Measurements from ENCODE around the gene GALNT2.
A peak's percentile ranks its signal among the peaks of the same experiment; 100 is the strongest.

The GALNT2 gene

GRCh38 chr1:230105754-230106625 lies 39.0 kb downstream of the GALNT2 start:
- Histone ChIP-seq H3K27me3 (ENCODE audit: low read depth, low read length) (no peaks in the 10 kb centered on the region), H3K4me1 (ENCODE audit: control insufficient read depth in 1 of 2, insufficient read depth in 2 of 2, low read length in 2 of 2) (peaks cover 30 to 82% of the 10 kb centered on the region in 2 donors), H3K9me3 (ENCODE audit: control insufficient read depth in 1 of 2, low read length in 2 of 2) (no peaks in the 10 kb centered on the region), H3K4me3 (ENCODE audit: low read depth in 1 of 2, low read length in 2 of 2) (no peak overlapping the region), H3K36me3 (ENCODE audit: control insufficient read depth in 1 of 2, insufficient read depth in 2 of 2, low read length in 2 of 2) (no peaks in the 10 kb centered on the region), H3K27ac (ENCODE audit: low read length) (peak overlapping the region; percentile 79)

GRCh38 chr1:230107941-230108340 lies 40.9 kb downstream of the GALNT2 start:
- peaks cover 27 to 82% of the 10 kb centered on the region in 2 donors for H3K4me1 ChIP-seq (ENCODE audit: control insufficient read depth in 1 of 2, insufficient read depth in 2 of 2, low read length in 2 of 2)
- no peaks in the 10 kb centered on the region for H3K36me3 ChIP-seq (ENCODE audit: control insufficient read depth in 1 of 2, insufficient read depth in 2 of 2, low read length in 2 of 2)
- no peak overlapping the region for H3K27ac ChIP-seq (ENCODE audit: low read length)
- H3K27me3 ChIP-seq (ENCODE audit: low read depth, low read length): no peaks in the 10 kb centered on the region
- no peaks in the 10 kb centered on the region for H3K9me3 ChIP-seq (ENCODE audit: control insufficient read depth in 1 of 2, low read length in 2 of 2)
- H3K4me3 ChIP-seq (ENCODE audit: low read depth in 1 of 2, low read length in 2 of 2): no peak overlapping the region

GRCh38 chr1:230108580-230108979 lies 41.5 kb downstream of the GALNT2 start:
- Histone ChIP-seq H3K36me3 (ENCODE audit: control insufficient read depth in 1 of 2, insufficient read depth in 2 of 2, low read length in 2 of 2) (no peaks in the 10 kb centered on the region), H3K27me3 (ENCODE audit: low read depth, low read length) (no peaks in the 10 kb centered on the region), H3K4me1 (ENCODE audit: control insufficient read depth in 1 of 2, insufficient read depth in 2 of 2, low read length in 2 of 2) (peaks cover 21 to 77% of the 10 kb centered on the region in 2 donors), H3K4me3 (ENCODE audit: low read depth in 1 of 2, low read length in 2 of 2) (no peak overlapping the region), H3K27ac (ENCODE audit: low read length) (no peak overlapping the region), H3K9me3 (ENCODE audit: control insufficient read depth in 1 of 2, low read length in 2 of 2) (no peaks in the 10 kb centered on the region)

GRCh38 chr1:230109066-230109465 lies 42.0 kb downstream of the GALNT2 start:
- H3K4me3 ChIP-seq (ENCODE audit: low read depth in 1 of 2, low read length in 2 of 2): no peak overlapping the region
- no peak overlapping the region for H3K27ac ChIP-seq (ENCODE audit: low read length)
- H3K4me1 ChIP-seq (ENCODE audit: control insufficient read depth in 1 of 2, insufficient read depth in 2 of 2, low read length in 2 of 2): peaks cover 16 to 72% of the 10 kb centered on the region in 2 donors
- H3K27me3 ChIP-seq (ENCODE audit: low read depth, low read length): no peaks in the 10 kb centered on the region
- no peaks in the 10 kb centered on the region for H3K36me3 ChIP-seq (ENCODE audit: control insufficient read depth in 1 of 2, insufficient read depth in 2 of 2, low read length in 2 of 2)
- no peaks in the 10 kb centered on the region for H3K9me3 ChIP-seq (ENCODE audit: control insufficient read depth in 1 of 2, low read length in 2 of 2)

GRCh38 chr1:230109895-230110667 lies 43.0 kb downstream of the GALNT2 start:
- Histone ChIP-seq H3K4me1 (ENCODE audit: control insufficient read depth in 1 of 2, insufficient read depth in 2 of 2, low read length in 2 of 2) (peaks cover 9 to 62% of the 10 kb centered on the region in 2 donors), H3K27me3 (ENCODE audit: low read depth, low read length) (no peaks in the 10 kb centered on the region), H3K36me3 (ENCODE audit: control insufficient read depth in 1 of 2, insufficient read depth in 2 of 2, low read length in 2 of 2) (no peaks in the 10 kb centered on the region), H3K27ac (ENCODE audit: low read length) (no peak overlapping the region), H3K4me3 (ENCODE audit: low read depth in 1 of 2, low read length in 2 of 2) (no peak overlapping the region), H3K9me3 (ENCODE audit: control insufficient read depth in 1 of 2, low read length in 2 of 2) (no peaks in the 10 kb centered on the region)

GRCh38 chr1:230110971-230111370 lies 43.9 kb downstream of the GALNT2 start:
- Histone ChIP-seq H3K36me3 (ENCODE audit: control insufficient read depth in 1 of 2, insufficient read depth in 2 of 2, low read length in 2 of 2) (no peaks in the 10 kb centered on the region), H3K4me3 (ENCODE audit: low read depth in 1 of 2, low read length in 2 of 2) (no peak overlapping the region), H3K4me1 (ENCODE audit: control insufficient read depth in 1 of 2, insufficient read depth in 2 of 2, low read length in 2 of 2) (peaks cover under 1 to 53% of the 10 kb centered on the region in 2 donors), H3K9me3 (ENCODE audit: control insufficient read depth in 1 of 2, low read length in 2 of 2) (no peaks in the 10 kb centered on the region), H3K27me3 (ENCODE audit: low read depth, low read length) (no peaks in the 10 kb centered on the region), H3K27ac (ENCODE audit: low read length) (no peak overlapping the region)

- no peaks in the 10 kb centered on the region for H3K36me3 ChIP-seq (ENCODE audit: control insufficient read depth in 1 of 2, insufficient read depth in 2 of 2, low read length in 2 of 2)
- H3K4me3 ChIP-seq (ENCODE audit: low read depth in 1 of 2, low read length in 2 of 2): no peak overlapping the region
- peaks cover 0 to 43% of the 10 kb centered on the region in 2 donors for H3K4me1 ChIP-seq (ENCODE audit: control insufficient read depth in 1 of 2, insufficient read depth in 2 of 2, low read length in 2 of 2)
- H3K9me3 ChIP-seq (ENCODE audit: control insufficient read depth in 1 of 2, low read length in 2 of 2): no peaks in the 10 kb centered on the region
- H3K27ac ChIP-seq (ENCODE audit: low read length): no peak overlapping the region
- no peaks in the 10 kb centered on the region for H3K27me3 ChIP-seq (ENCODE audit: low read depth, low read length)
Observed at GRCh38 chr1:230112131-230112701, 45.2 kb downstream of the GALNT2 start.

GRCh38 chr1:230112782-230113181 lies 45.7 kb downstream of the GALNT2 start:
- no peak overlapping the region for H3K4me3 ChIP-seq (ENCODE audit: low read depth in 1 of 2, low read length in 2 of 2)
- H3K27me3 ChIP-seq (ENCODE audit: low read depth, low read length): no peaks in the 10 kb centered on the region
- H3K4me1 ChIP-seq (ENCODE audit: control insufficient read depth in 1 of 2, insufficient read depth in 2 of 2, low read length in 2 of 2): peaks cover 0 to 42% of the 10 kb centered on the region in 2 donors
- no peaks in the 10 kb centered on the region for H3K9me3 ChIP-seq (ENCODE audit: control insufficient read depth in 1 of 2, low read length in 2 of 2)
- H3K27ac ChIP-seq (ENCODE audit: low read length): peak overlapping the region; percentile 19
- no peaks in the 10 kb centered on the region for H3K36me3 ChIP-seq (ENCODE audit: control insufficient read depth in 1 of 2, insufficient read depth in 2 of 2, low read length in 2 of 2)

- Histone ChIP-seq H3K4me3 (ENCODE audit: low read depth in 1 of 2, low read length in 2 of 2) (no peak overlapping the region), H3K27me3 (ENCODE audit: low read depth, low read length) (no peaks in the 10 kb centered on the region), H3K36me3 (ENCODE audit: control insufficient read depth in 1 of 2, insufficient read depth in 2 of 2, low read length in 2 of 2) (no peaks in the 10 kb centered on the region), H3K4me1 (ENCODE audit: control insufficient read depth in 1 of 2, insufficient read depth in 2 of 2, low read length in 2 of 2) (peaks cover 0 to 39% of the 10 kb centered on the region in 2 donors), H3K9me3 (ENCODE audit: control insufficient read depth in 1 of 2, low read length in 2 of 2) (no peaks in the 10 kb centered on the region), H3K27ac (ENCODE audit: low read length) (peak overlapping the region; percentile 19)
Observed at GRCh38 chr1:230113235-230113592, 46.2 kb downstream of the GALNT2 start.

GRCh38 chr1:230113593-230114236 lies 46.7 kb downstream of the GALNT2 start:
- no peak overlapping the region for H3K4me3 ChIP-seq (ENCODE audit: low read depth in 1 of 2, low read length in 2 of 2)

GRCh38 chr1:230114237-230114651 lies 47.2 kb downstream of the GALNT2 start:
- Histone ChIP-seq H3K4me1 (ENCODE audit: control insufficient read depth in 1 of 2, insufficient read depth in 2 of 2, low read length in 2 of 2) (peaks cover 0 to 36% of the 10 kb centered on the region in 2 donors), H3K4me3 (ENCODE audit: low read depth in 1 of 2, low read length in 2 of 2) (no peak overlapping the region), H3K9me3 (ENCODE audit: control insufficient read depth in 1 of 2, low read length in 2 of 2) (no peaks in the 10 kb centered on the region), H3K27ac (ENCODE audit: low read length) (peak overlapping the region; percentile 84), H3K27me3 (ENCODE audit: low read depth, low read length) (no peaks in the 10 kb centered on the region), H3K36me3 (ENCODE audit: control insufficient read depth in 1 of 2, insufficient read depth in 2 of 2, low read length in 2 of 2) (no peaks in the 10 kb centered on the region)

More at GRCh38 chr1:230113593-230114236, 46.7 kb downstream of the GALNT2 start:
- no peaks in the 10 kb centered on the region for H3K9me3 ChIP-seq (ENCODE audit: control insufficient read depth in 1 of 2, low read length in 2 of 2)
- H3K4me1 ChIP-seq (ENCODE audit: control insufficient read depth in 1 of 2, insufficient read depth in 2 of 2, low read length in 2 of 2): peaks cover 0 to 39% of the 10 kb centered on the region in 2 donors
- no peaks in the 10 kb centered on the region for H3K36me3 ChIP-seq (ENCODE audit: control insufficient read depth in 1 of 2, insufficient read depth in 2 of 2, low read length in 2 of 2)
- H3K27me3 ChIP-seq (ENCODE audit: low read depth, low read length): no peaks in the 10 kb centered on the region
- H3K27ac ChIP-seq (ENCODE audit: low read length): peak overlapping the region; percentile 84

Data from muscle layer of duodenum (tissue), 2 donors.